Measurements from ENCODE around the gene RPUSD3. TPM values are rescaled to one million over a fixed set of nuclear protein-coding genes. Genes with fewer than 3 reads are reported as not detected.
"Not testable (repeated sequence)": the region's sequence is repeated elsewhere in the genome, so short reads cannot be mapped to it uniquely, and the experiment has no call there.

The RPUSD3 gene
- total RNA-seq, 1 donor: 25.8 TPM

- H3K4me3 ChIP-seq (ENCODE audit: low read depth, low read length): no peak overlapping the region
- DNase-seq (ENCODE audit: low read depth): no peak
- TF ChIP-seq CTCF (IDR thresholded peaks at IDR 0.05; ENCODE audit: insufficient read depth, low read length): no peak
Measured at GRCh38 chr3:9876991-9877390, 33.2 kb upstream of the RPUSD3 start.

- not testable (repeated sequence) for DNase-seq (ENCODE audit: low read depth); H3K4me3 ChIP-seq (ENCODE audit: low read depth, low read length)
Measured at GRCh38 chr3:9876255-9876654, 32.4 kb upstream of the RPUSD3 start.

GRCh38 chr3:9875448-9875847 is 31.6 kb upstream of the RPUSD3 start:
- no peak for DNase-seq (ENCODE audit: low read depth)
- no peak for TF ChIP-seq CTCF (IDR thresholded peaks at IDR 0.05; ENCODE audit: insufficient read depth, low read length)
- no peak overlapping the region for H3K4me3 ChIP-seq (ENCODE audit: low read depth, low read length)

GRCh38 chr3:9872067-9872466 is 28.3 kb upstream of the RPUSD3 start:
- DNase-seq (ENCODE audit: low read depth); H3K4me3 ChIP-seq (ENCODE audit: low read depth, low read length): not testable (repeated sequence)

- H3K4me3 ChIP-seq (ENCODE audit: low read depth, low read length): no peak overlapping the region
- no peak for TF ChIP-seq CTCF (IDR thresholded peaks at IDR 0.05; ENCODE audit: insufficient read depth, low read length)
- DNase-seq (ENCODE audit: low read depth): peak; percentile 74
Measured at GRCh38 chr3:9870978-9871377, 27.2 kb upstream of the RPUSD3 start.

GRCh38 chr3:9869955-9870354 is 26.1 kb upstream of the RPUSD3 start:
- DNase-seq (ENCODE audit: low read depth): no peak
- no peak for TF ChIP-seq CTCF (IDR thresholded peaks at IDR 0.05; ENCODE audit: insufficient read depth, low read length)
- no peak overlapping the region for H3K4me3 ChIP-seq (ENCODE audit: low read depth, low read length)

GRCh38 chr3:9867106-9867505 is 23.3 kb upstream of the RPUSD3 start:
- no peak for TF ChIP-seq CTCF (IDR thresholded peaks at IDR 0.05; ENCODE audit: insufficient read depth, low read length)
- H3K4me3 ChIP-seq (ENCODE audit: low read depth, low read length): no peak overlapping the region

GRCh38 chr3:9866639-9867038 is 22.8 kb upstream of the RPUSD3 start:
- no peak for TF ChIP-seq CTCF (IDR thresholded peaks at IDR 0.05; ENCODE audit: insufficient read depth, low read length)
- peak; percentile 59 for DNase-seq (ENCODE audit: low read depth)

More at GRCh38 chr3:9867106-9867505, 23.3 kb upstream of the RPUSD3 start:
- DNase-seq (ENCODE audit: low read depth): no peak

GRCh38 chr3:9865125-9865637 is 21.4 kb upstream of the RPUSD3 start:
- not testable (repeated sequence) for DNase-seq (ENCODE audit: low read depth); H3K4me3 ChIP-seq (ENCODE audit: low read depth, low read length)

More at GRCh38 chr3:9866639-9867038, 22.8 kb upstream of the RPUSD3 start:
- H3K4me3 ChIP-seq (ENCODE audit: low read depth, low read length): no peak overlapping the region

Measured in fibroblast of the aortic adventitia (primary cell).